ENCODE results near the gene TTLL5.

Gene TTLL5

DNA sequence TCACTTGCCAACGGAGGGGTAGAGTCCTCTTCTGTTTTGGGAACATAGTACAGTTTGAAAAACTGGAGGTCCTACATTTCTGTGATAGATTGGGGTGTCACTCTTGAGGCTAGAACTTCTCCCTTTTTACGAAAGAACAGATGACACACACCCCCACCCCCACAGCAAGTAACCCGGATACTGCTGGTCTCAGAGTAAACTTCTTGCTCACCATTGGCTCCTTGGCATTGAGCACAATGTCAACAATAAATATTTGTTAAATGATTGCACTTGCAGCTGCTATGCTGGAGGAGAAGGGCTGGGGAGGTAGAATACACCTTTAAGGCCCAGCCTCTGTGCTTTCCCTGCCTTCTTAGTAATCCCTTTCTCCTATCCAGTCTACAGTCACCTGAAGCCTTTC lies 170.9 kb downstream of the TTLL5 start:
- Histone ChIP-seq H4K20me1 (ENCODE audit: low read depth, low read length) (no peaks in the 10 kb centered on the region), H3K27me3 (ENCODE audit: low read length) (no peaks in the 10 kb centered on the region), H2AFZ (ENCODE audit: low read depth, low read length, severe bottlenecking) (no peak overlapping the region), H3K9me2 (replicated peaks; ENCODE audit: insufficient read depth, low read length) (no peaks in the 10 kb centered on the region), H3F3A (ENCODE audit: insufficient read depth) (no peaks in the 10 kb centered on the region), H3K9ac (ENCODE audit: low read length) (no peak overlapping the region), H3K4me2 (ENCODE audit: low read depth, low read length, poor library complexity, severe bottlenecking) (no peak overlapping the region), H3K79me2 (ENCODE audit: insufficient read depth, low read length) (no peaks in the 10 kb centered on the region), H3K4me3 (ENCODE audit: insufficient read depth, low read length, poor library complexity, severe bottlenecking) (no peak overlapping the region), H3K9me3 (ENCODE audit: insufficient read depth, low read length) (no peaks in the 10 kb centered on the region), H3K36me3 (ENCODE audit: low read length) (no peaks in the 10 kb centered on the region), H3K27ac (ENCODE audit: low read depth, low read length) (no peak overlapping the region)
- no peak for TF ChIP-seq EZH2phosphoT487 (conservative IDR thresholded peaks at IDR 0.05; ENCODE audit: low read length)
- TF ChIP-seq CTCF (IDR thresholded peaks at IDR 0.05; ENCODE audit: insufficient read depth, low read length, poor library complexity, severe bottlenecking): no peak

DNA sequence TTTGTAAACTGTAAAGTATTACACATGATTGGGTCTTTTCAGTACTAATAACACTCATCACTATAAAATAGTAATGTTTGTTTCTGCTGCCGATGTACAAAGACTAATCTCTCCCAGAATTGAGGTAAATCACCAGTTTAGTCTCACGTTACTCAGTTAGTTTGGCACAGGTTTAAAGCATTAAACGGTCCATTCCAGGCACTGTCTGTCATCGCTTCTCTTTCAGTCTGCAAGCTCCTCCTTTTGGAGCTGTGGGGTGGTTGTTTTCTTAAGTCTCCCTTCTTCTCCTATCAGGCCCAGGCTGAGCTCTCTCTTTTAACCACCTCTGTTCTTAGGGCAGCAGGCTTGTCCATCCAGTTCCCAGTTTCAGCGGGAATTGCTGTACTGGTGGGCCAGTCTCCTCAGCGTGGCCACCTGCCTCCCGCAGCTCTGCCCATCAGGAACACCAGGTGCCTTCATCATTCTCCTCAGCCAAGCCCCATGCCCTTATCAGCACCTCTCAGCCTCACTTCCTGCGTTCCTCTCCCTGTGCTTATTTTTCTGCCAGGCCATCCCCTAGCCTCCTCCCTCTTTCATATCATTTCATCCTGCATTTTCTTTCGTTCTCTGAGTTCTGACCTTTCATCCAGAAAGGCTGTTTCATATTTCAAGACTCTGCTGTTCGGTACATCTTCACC lies 171.7 kb downstream of the TTLL5 start:
- H3K4me3 ChIP-seq (ENCODE audit: insufficient read depth, low read length, poor library complexity, severe bottlenecking): no peak overlapping the region
- no peak overlapping the region for H2AFZ ChIP-seq (ENCODE audit: low read depth, low read length, severe bottlenecking)
- no peak overlapping the region for H3K27ac ChIP-seq (ENCODE audit: low read depth, low read length)
- no peaks in the 10 kb centered on the region for H3F3A ChIP-seq (ENCODE audit: insufficient read depth)
- no peaks in the 10 kb centered on the region for H3K9me3 ChIP-seq (ENCODE audit: insufficient read depth, low read length)
- H4K20me1 ChIP-seq (ENCODE audit: low read depth, low read length): no peaks in the 10 kb centered on the region
- no peaks in the 10 kb centered on the region for H3K36me3 ChIP-seq (ENCODE audit: low read length)
- TF ChIP-seq CTCF (IDR thresholded peaks at IDR 0.05; ENCODE audit: insufficient read depth, low read length, poor library complexity, severe bottlenecking): no peak
- no peak for TF ChIP-seq EZH2phosphoT487 (conservative IDR thresholded peaks at IDR 0.05; ENCODE audit: low read length)
- no peaks in the 10 kb centered on the region for H3K27me3 ChIP-seq (ENCODE audit: low read length)
- H3K79me2 ChIP-seq (ENCODE audit: insufficient read depth, low read length): no peaks in the 10 kb centered on the region
- no peak overlapping the region for H3K4me2 ChIP-seq (ENCODE audit: low read depth, low read length, poor library complexity, severe bottlenecking)
- H3K9me2 ChIP-seq (replicated peaks; ENCODE audit: insufficient read depth, low read length): no peaks in the 10 kb centered on the region
- H3K9ac ChIP-seq (ENCODE audit: low read length): no peak overlapping the region

DNA sequence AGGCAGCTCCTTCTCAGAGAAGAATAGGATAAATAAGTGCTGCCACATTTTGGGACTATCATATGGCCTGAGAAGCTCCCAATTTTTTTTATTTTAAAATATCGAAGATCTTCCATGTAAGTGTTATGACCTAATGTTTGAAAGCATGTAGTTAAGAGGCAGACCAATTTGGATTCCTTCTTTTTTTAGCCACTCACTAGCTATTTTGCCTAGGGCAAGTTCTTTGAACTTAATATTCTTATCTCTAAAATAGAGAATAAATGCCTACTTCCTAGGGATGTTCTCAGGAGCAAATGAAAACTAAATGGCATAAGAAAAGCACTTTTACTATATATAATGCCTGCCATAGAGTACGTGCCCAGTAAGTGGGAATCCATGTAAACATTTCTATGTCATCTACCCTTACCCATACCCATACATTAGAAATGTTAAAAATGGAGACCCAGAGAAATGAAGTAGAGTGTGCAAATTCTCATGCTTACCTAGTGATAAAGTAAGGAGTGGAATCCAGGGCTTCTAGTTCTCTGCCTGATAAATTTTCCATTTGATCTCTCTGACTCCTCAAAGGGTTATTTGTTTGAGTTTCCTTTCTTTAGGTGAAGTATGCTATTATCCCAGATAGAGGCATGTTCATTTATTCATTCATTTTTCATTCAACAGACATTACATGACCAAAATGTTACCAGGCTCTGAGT lies 172.4 kb downstream of the TTLL5 start:
- Histone ChIP-seq H3K36me3 (ENCODE audit: low read length) (no peaks in the 10 kb centered on the region), H3K9me3 (ENCODE audit: insufficient read depth, low read length) (no peaks in the 10 kb centered on the region), H2AFZ (ENCODE audit: low read depth, low read length, severe bottlenecking) (no peak overlapping the region), H3F3A (ENCODE audit: insufficient read depth) (no peaks in the 10 kb centered on the region), H4K20me1 (ENCODE audit: low read depth, low read length) (no peaks in the 10 kb centered on the region), H3K27me3 (ENCODE audit: low read length) (no peaks in the 10 kb centered on the region), H3K27ac (ENCODE audit: low read depth, low read length) (no peak overlapping the region), H3K4me2 (ENCODE audit: low read depth, low read length, poor library complexity, severe bottlenecking) (no peak overlapping the region), H3K9ac (ENCODE audit: low read length) (no peak overlapping the region), H3K79me2 (ENCODE audit: insufficient read depth, low read length) (no peaks in the 10 kb centered on the region), H3K4me3 (ENCODE audit: insufficient read depth, low read length, poor library complexity, severe bottlenecking) (no peak overlapping the region), H3K9me2 (replicated peaks; ENCODE audit: insufficient read depth, low read length) (no peaks in the 10 kb centered on the region)
- TF ChIP-seq CTCF (IDR thresholded peaks at IDR 0.05; ENCODE audit: insufficient read depth, low read length, poor library complexity, severe bottlenecking) (no peak), EZH2phosphoT487 (conservative IDR thresholded peaks at IDR 0.05; ENCODE audit: low read length) (no peak)

Data from SU-DHL-6 (cell line).